GM13976 (cell line): ENCODE measurements around the gene XDH.

Experiments used
- DNase-seq: peaks from one replicate; pipeline ENCODE4 v3.0.0; 2012; ENCODE audit warnings: low spot score
- in situ Hi-C: fragments of 300-500 bp; cut with MboI; formaldehyde crosslinking; loops from one replicate; pipeline ENCODE4 v1.12.0; 2022; ENCODE audit warnings: low sequenced_read_pairs, mixed read lengths, inconsistent platforms; ENCODE audit not compliant: unreplicated experiment
- TF ChIP-seq, protein P1 (sequence below): IDR thresholded peaks from 2 replicates; pipeline ENCODE4 v1.5.1; 2012; ENCODE audit warnings: borderline replicate concordance, mild to moderate bottlenecking; ENCODE audit not compliant: insufficient read depth; ENCODE audit errors: extremely low read depth, missing control alignments, control extremely low read depth

XDH gene

DNA sequence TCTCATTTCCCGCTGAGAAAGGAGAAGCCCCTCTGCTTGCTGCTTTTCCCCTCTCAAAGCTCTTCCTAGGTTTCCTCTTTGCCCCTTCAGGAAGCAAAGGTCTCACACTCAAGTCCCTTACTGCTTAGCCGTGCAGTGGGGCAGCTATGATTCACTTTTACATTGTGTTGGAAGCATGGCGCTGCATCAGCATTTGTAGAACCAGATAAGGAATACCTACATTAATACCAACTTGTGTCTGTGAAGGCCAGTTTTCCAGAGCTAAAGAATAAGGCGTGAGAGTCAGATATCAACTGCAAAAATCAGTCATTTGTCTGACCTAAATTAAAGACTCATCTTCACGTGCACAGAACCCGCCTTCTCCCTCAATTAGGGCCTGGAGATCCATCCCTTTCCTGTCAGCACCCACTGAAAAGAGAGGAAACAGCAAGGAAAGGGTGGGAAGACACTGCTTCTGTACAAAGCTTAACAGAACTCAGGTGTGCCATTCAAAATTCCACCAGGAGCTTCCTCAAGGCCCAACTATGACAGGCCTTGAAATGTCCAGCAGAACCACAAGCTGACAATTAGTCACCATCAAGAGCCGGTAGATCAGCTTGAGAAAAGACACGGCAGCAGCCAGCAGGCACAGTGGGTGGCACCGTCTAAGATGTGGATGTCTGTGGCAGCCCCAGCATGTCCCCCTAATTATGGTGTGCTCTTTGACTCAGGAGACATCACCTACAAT lies 16.1 kb upstream of the XDH start:
- no peak for DNase-seq
- TF ChIP-seq, protein P1, sequence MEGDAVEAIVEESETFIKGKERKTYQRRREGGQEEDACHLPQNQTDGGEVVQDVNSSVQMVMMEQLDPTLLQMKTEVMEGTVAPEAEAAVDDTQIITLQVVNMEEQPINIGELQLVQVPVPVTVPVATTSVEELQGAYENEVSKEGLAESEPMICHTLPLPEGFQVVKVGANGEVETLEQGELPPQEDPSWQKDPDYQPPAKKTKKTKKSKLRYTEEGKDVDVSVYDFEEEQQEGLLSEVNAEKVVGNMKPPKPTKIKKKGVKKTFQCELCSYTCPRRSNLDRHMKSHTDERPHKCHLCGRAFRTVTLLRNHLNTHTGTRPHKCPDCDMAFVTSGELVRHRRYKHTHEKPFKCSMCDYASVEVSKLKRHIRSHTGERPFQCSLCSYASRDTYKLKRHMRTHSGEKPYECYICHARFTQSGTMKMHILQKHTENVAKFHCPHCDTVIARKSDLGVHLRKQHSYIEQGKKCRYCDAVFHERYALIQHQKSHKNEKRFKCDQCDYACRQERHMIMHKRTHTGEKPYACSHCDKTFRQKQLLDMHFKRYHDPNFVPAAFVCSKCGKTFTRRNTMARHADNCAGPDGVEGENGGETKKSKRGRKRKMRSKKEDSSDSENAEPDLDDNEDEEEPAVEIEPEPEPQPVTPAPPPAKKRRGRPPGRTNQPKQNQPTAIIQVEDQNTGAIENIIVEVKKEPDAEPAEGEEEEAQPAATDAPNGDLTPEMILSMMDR: no peak
- in situ Hi-C loops: no loop called here

DNA sequence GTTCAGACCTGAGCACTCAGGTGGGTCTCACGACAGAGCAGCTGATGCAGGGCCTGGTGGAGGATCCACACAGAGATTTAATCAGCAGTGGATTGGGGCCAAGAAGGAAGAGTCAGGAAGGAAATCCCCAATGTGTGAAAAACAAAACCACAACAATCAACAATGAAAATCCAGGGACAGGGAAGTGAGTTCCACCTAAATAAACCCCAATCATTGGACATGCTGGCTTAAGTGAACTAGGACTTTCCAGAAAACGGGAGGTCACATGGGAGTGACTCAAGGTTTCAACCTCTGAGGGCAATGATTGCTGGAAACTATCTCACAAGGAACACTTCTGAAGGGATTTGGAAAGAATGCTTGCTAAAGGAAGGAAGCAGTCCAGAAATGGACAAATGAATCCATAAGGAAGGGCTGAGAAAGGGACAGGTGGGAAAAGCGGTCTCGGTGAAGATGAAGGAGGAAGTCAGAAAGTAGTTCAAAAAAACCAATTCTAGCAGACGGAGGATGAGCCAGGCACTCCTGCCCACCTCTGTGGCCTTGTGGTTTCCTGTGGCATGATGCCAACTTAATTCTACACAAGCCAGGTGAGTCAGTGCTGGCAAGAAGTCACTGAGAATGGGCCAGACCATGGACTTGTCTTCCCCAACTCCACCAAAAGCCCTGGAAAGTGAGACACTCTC lies 15.4 kb upstream of the XDH start:
- DNase-seq: no peak
- TF ChIP-seq, protein P1: no peak
- in situ Hi-C loops: no loop called here

DNA sequence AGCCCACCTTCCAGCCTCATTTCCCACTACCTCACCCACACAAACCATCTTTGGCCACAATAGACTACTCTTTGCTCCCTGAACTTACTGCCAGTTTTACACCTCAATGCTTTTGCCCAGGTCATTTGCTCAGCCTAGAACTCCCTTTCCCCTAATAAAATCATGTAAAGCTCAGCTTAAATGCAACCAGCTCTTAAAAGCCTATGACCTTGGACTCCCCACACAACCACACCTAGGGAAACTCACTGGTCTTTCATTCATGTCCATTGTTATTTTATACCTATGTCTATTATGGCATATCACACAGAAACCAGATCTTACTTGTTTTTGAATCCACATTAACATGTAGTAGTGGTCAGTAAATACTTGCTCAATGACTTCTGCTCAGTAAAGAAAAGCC lies 14.5 kb upstream of the XDH start:
- no peak for DNase-seq
- in situ Hi-C loops: no loop called here
- TF ChIP-seq, protein P1: no peak

DNA sequence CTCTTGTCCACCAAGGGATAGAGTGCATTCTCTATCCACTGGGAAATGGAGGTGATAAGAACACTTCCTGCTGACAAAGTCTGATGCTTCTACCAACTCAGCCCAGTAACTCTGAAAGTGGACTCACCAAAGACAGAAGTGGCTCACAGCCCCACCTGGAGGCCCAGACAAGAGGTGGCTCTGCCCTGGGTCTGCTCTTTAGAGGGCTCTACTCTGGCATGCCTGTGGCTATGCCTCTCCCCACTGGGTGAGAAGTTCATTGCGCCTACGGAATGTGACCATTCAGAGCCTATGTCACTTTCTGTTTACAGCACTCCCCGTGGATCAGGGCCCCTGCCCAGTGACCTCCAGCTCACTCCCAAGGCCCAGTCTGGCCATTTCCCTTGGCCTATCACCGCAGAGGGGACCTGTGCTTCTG lies 13.5 kb upstream of the XDH start:
- in situ Hi-C loops: no loop called here
- TF ChIP-seq, protein P1: no peak
- no peak for DNase-seq

DNA sequence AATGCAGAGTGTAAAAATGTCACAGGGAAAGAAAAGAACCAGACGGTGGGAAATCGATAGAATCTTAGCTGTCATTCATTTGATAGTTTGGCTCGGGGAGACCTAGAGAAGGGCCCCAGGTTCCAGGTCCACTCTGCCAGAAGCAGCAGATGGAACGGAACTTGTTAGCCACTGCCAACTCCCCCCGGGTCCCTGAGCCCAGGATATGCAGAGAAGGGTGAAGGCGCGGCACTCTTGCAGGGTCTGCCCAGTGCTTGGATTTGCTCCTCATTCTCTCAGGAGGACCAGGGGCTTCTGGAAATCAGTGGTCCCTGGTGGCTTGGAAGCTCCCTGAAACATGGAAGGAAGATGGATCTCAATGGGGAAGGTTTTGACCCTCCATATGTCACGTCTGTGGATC lies 11.6 kb upstream of the XDH start:
- no peak for DNase-seq
- TF ChIP-seq, protein P1: no peak
- in situ Hi-C loops: no loop called here

DNA sequence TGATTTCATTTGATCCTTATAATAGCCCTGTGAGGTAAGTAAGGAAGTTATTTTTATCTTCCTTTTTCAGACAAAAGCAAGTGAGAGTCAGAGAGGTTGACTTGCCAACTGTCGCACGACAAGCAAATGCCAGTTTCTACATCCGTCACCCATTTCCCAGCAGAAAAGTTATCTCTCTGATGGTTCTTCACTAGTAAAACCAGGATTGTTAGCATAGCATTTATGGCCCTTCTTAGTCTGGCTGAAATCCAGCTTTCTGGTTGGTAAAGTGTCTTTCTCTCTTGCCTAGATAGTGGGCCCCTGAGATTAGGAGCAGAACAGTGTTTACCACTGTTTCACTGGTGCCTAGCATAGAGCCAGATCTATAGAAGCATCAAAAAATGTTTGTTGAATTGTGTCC lies 7.1 kb upstream of the XDH start:
- in situ Hi-C loops: no loop called here
- TF ChIP-seq, protein P1: no peak
- DNase-seq: no peak

DNA sequence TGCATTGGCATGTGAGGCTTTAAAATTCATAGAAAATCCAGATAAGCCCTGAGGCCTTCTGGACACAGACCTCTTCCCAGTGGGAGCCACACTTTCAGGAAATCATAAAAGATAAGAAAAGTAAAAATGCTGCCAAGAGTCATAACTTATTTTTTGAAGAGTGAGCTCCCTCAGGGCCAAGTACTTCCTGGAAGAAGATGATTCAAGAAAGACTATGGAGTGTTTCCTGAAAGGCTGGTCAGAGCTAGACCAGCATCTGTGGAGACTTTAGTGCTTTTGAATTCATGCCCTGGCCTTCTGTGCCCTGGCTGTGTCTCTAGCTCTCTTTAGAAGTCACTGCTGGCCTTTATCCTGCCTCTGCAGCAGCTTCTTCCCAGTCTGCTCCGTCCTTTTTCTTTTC lies 6.4 kb upstream of the XDH start:
- in situ Hi-C loops: no loop called here
- no peak for DNase-seq
- TF ChIP-seq, protein P1: no peak
